ENCODE data around the gene HTRA1.
A peak's percentile ranks its signal among the peaks of the same experiment; 100 is the strongest.

GRCh38 chr10:122435212-122435827, 26.0 kb upstream of the HTRA1 start:
- TF ChIP-seq MAX (IDR thresholded peaks at IDR 0.05; ENCODE audit: low read depth, low read length) (no peak), CBX5 (IDR thresholded peaks at IDR 0.05; ENCODE audit: low read depth) (no peak), CTCF (IDR thresholded peaks at IDR 0.05 in 2 of 3, conservative IDR thresholded peaks at IDR 0.05 in 1 of 3; ENCODE audit: control insufficient read depth in 2 of 3, extremely low read depth in 1 of 3, insufficient read depth in 1 of 3, low read depth in 3 of 3, low read length in 3 of 3) (peak; percentile 30 to 59 (median 40); a peak in 5 of 6 replicates), SPI1 (IDR thresholded peaks at IDR 0.05; ENCODE audit: borderline replicate concordance, insufficient read depth, low read depth, low read length) (no peak), USF2 (IDR thresholded peaks at IDR 0.05; ENCODE audit: borderline replicate concordance, low read depth, low read length) (no peak), BRCA1 (IDR thresholded peaks at IDR 0.05; ENCODE audit: low read depth, low read length) (no peak), NBN (IDR thresholded peaks at IDR 0.05) (no peak), RCOR1 (conservative IDR thresholded peaks at IDR 0.05; ENCODE audit: low read depth, low read length) (no peak), CEBPB (IDR thresholded peaks at IDR 0.05; ENCODE audit: borderline replicate concordance in 1 of 2, low read depth in 2 of 2, low read length in 2 of 2) (no peak), POLR2AphosphoS5 (IDR thresholded peaks at IDR 0.05; ENCODE audit: low read length) (no peak), SRF (IDR thresholded peaks at IDR 0.05; ENCODE audit: low read depth in 2 of 2, low read length in 2 of 2) (no peak), SMC3 (IDR thresholded peaks at IDR 0.05; ENCODE audit: borderline replicate concordance, low read length) (peak; percentile 86), BACH1 (IDR thresholded peaks at IDR 0.05; ENCODE audit: borderline replicate concordance) (no peak)

Measured in GM12878 (cell line).